Right lobe of liver (tissue), 4 donors: Measurements from ENCODE around the gene PTPRD.

Source experiments
- CTCF ChIP-seq, 4 donors: fragments of 200-600 bp in 3 of 4; fragments of 450-650 bp in 1 of 4; IDR thresholded peaks; one replicate each; pipeline versions ENCODE4 v1.5.1 to v1.8.0; 2016 to 2022; ENCODE audit warnings: antibody characterized with exemption in 4 of 4, mild to moderate bottlenecking in 2 of 4
- POLR2A ChIP-seq: fragments of 450-650 bp; IDR thresholded peaks from one replicate; pipeline ENCODE4 v1.6.1; 2017; ENCODE audit warnings: antibody characterized with exemption, mild to moderate bottlenecking
- donor health status: DM: no; HTN: no; CAD: no.
- donor health status: DM: no; HTN: no; CAD: no.
- donor health status: DM: no; HTN: yes; CAD: no.

GRCh38 chr9:8599937-8600336, 2012.9 kb downstream of the PTPRD start:
- TF ChIP-seq CTCF (IDR thresholded peaks at IDR 0.05): no peak
- TF ChIP-seq POLR2A: no peak
